Stimulated activated CD8-positive, alpha-beta memory T cell treated with anti-CD3 and anti-CD28 coated beads, Interleukin-7, amount 100 ng/mL, for 48 hours (primary cell): ENCODE data around the gene TFAM.

Experiments used
- DNase-seq, 2 donors: peaks; one replicate each; pipeline ENCODE4 v3.0.0-alpha.2; 2020; ENCODE audit warnings: low read depth in 1 of 2; ENCODE audit errors: extremely low read depth in 1 of 2

TFAM gene

GRCh38 chr10:58433066-58433465 lies 47.9 kb downstream of the TFAM start:
- DNase-seq = no peak

GRCh38 chr10:58433571-58433970 lies 48.4 kb downstream of the TFAM start:
- DNase-seq = no peak

GRCh38 chr10:58435297-58435985 lies 50.2 kb downstream of the TFAM start:
- DNase-seq = peak; percentile 14 to 21

- DNase-seq = no peak
Observed at GRCh38 chr10:58436071-58436470, 50.9 kb downstream of the TFAM start.

- no peak for DNase-seq
Observed at GRCh38 chr10:58438340-58438871, 53.2 kb downstream of the TFAM start.

GRCh38 chr10:58438986-58439385 lies 53.8 kb downstream of the TFAM start:
- no peak for DNase-seq

GRCh38 chr10:58439632-58440364 lies 54.6 kb downstream of the TFAM start:
- DNase-seq = no peak

- DNase-seq = no peak
Observed at GRCh38 chr10:58440484-58440883, 55.3 kb downstream of the TFAM start.

GRCh38 chr10:58444321-58444720 lies 59.1 kb downstream of the TFAM start:
- no peak for DNase-seq

- no peak for DNase-seq
Observed at GRCh38 chr10:58444876-58445275, 59.7 kb downstream of the TFAM start.

GRCh38 chr10:58448121-58448935 lies 63.1 kb downstream of the TFAM start:
- DNase-seq = no peak
